NCI-H2196 (cell line): ENCODE data around the gene CCDC87.
"Not testable (repeated sequence)": the region's sequence is repeated elsewhere in the genome, so short reads cannot be mapped to it uniquely, and the experiment has no call there.

ENCODE experiments used
- DNase-seq: peaks from one replicate; lab custom pipeline; 2025; ENCODE audit not compliant: unreplicated experiment; lab: John Stamatoyannopoulos, UW

Gene CCDC87, protein sequence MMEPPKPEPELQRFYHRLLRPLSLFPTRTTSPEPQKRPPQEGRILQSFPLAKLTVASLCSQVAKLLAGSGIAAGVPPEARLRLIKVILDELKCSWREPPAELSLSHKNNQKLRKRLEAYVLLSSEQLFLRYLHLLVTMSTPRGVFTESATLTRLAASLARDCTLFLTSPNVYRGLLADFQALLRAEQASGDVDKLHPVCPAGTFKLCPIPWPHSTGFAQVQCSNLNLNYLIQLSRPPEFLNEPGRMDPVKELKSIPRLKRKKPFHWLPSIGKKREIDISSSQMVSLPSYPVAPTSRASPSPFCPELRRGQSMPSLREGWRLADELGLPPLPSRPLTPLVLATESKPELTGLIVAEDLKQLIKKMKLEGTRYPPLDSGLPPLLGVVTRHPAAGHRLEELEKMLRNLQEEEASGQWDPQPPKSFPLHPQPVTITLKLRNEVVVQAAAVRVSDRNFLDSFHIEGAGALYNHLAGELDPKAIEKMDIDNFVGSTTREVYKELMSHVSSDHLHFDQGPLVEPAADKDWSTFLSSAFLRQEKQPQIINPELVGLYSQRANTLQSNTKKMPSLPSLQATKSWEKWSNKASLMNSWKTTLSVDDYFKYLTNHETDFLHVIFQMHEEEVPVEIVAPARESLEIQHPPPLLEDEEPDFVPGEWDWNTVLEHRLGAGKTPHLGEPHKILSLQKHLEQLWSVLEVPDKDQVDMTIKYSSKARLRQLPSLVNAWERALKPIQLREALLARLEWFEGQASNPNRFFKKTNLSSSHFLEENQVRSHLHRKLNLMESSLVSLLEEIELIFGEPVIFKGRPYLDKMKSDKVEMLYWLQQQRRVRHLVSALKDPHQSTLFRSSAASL

GRCh38 chr11:66592457-66593302 is at the start of gene CCDC87, which contains the start of gene CCS:
Gene CCDC87 (minus strand): TSS chr11:66593063. CDS start chr11:66593015, 48 bp downstream.
Gene CCS (plus strand): TSS chr11:66593185. CDS start chr11:66593262, 77 bp downstream.
- DNase-seq, result peak; percentile 96

DNA sequence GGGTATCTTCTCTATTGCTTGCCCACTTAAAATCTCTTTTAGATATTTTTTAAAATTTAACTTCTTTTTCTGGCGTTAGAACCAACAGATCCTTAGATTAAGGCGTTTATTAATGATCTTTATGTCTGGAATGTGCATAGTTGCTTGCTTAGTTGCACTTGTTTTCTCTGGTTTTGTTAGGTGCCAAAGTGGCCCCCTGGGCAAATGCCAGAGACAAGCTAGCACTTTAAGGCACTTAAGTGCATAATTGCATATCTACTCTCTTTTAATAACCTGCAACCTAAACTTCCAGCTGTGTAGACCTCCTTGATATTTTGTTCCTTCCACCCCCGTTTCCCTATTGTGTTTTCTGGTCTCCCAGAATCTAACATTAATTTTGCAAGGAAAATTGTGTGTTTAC is 49.0 kb upstream of the CCDC87 start:
- DNase-seq, result no peak

GRCh38 chr11:66639814-66640340 is 47.0 kb upstream of the CCDC87 start:
- DNase-seq, result not testable (repeated sequence)

DNA sequence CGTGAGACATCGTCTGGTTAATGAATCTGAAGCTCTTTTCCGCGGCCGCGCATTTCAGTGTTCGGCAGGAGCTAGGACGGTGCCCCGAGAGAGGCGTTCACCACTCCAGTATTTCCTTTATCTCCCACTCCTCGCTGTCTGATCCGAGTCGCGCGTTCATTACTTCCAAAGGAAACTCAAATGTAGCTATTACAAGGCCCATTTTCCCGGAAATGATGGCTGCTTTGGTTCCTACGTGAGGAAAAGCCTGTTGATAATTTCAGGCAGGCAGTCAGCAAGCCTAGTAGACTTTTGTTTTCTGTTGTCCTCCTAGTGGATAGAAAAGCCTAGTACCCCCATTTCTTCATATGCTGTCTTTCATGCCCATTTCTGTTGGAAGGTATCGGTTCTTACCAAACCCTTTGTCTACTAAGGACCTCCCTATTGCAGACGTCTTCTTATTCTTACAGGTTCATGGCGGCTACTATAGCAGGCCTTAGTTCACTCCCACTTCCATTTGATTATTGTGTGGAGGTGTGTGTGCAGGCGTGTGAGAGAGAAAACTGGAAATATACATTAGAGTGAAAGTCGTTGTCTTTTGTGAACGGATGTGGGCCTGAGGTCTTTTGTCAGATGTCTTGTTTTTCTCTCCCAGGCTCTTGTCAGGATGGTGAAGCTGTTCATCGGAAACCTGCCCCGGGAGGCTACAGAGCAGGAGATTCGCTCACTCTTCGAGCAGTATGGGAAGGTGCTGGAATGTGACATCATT is 46.4 kb upstream of the CCDC87 start:
- DNase-seq, result no peak

GRCh38 chr11:66638177-66639065 is 45.6 kb upstream of the CCDC87 start, which contains the start of gene RBM4:
Gene RBM4 (plus strand): TSS chr11:66638703. CDS start chr11:66639712, 1,009 bp downstream.
- DNase-seq, result peak; percentile 99

- no peak for DNase-seq
Measured at GRCh38 chr11:66637557-66638176, 44.8 kb upstream of the CCDC87 start.

DNA sequence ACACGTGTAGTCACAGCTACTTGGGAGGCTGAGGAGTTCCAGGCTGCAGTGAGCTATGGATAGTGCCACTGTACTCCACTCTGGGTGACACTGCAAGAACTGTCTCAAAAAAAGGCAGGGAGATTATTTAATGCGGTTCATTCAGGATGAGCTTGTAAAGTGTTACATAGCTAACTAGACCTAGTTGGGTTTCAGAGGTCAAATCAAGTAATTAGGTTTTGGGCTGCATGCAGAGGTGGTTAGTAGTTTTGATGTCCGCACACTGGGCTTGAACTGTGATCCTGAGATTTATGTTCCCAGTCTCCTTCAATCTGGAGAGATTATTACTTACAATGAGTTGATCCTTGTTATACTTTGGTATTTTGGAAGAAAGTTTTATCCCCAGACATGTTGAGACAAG is 43.5 kb upstream of the CCDC87 start:
- DNase-seq, result no peak

DNA sequence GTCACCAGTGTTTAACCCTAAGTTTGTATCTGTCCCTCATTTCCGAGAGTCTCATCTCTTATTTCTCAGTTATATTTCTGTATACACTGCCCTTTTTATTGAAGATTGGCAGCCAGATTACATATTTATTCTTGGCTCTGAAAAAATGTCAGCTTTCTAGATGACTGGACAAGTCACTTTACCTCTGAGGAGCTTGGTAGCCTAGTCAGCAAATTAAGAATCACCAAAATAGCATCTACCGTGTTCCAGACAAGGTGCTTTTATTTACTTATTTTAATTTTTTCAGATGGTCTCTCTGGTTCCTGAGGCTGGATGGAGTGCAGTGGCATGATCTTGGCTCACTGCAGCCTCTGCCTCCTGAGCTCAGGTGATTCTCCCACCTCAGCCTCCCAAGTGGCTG is 40.1 kb upstream of the CCDC87 start:
- no peak for DNase-seq

GRCh38 chr11:66631883-66632282 is 39.0 kb upstream of the CCDC87 start:
- DNase-seq, result no peak

GRCh38 chr11:66629356-66629755 is 36.5 kb upstream of the CCDC87 start:
- no peak for DNase-seq

- DNase-seq, result no peak
Measured at GRCh38 chr11:66628061-66628603, 35.3 kb upstream of the CCDC87 start.

DNA sequence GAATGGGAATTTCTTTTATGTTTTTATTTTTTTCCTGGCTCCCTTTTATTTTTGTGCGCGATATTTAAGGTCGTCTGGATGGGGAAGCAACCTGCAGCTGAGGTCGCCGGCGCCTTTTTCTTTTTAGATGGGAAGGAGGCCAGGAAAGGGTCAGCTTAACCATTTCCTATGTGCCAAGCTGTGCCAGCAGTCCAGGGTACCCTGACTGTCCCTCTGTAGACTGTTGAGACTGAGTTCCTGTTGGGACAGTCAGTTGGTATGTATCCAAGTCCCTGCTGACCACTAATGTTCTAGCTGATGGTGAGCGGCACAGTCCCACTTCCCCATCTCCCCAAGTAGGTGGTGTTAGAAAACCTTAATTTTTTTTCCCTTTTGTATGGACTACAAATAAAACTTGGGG is 34.1 kb upstream of the CCDC87 start:
- DNase-seq, result no peak

DNA sequence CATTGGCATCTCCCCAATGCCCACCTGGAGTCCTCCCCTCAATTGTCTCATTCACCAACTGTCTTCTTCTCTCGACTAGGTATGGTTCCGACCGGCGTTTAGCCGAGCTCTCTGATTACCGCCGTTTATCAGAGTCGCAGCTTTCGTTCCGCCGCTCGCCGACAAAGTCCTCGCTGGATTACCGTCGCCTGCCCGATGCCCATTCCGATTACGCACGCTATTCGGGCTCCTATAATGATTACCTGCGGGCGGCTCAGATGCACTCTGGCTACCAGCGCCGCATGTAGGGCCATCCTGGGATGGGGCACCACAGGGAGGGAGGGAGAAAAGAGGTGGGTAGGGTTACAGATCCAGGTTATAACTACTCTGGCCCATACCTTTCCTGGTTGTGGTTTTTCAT is 33.5 kb upstream of the CCDC87 start:
- DNase-seq, result no peak

DNA sequence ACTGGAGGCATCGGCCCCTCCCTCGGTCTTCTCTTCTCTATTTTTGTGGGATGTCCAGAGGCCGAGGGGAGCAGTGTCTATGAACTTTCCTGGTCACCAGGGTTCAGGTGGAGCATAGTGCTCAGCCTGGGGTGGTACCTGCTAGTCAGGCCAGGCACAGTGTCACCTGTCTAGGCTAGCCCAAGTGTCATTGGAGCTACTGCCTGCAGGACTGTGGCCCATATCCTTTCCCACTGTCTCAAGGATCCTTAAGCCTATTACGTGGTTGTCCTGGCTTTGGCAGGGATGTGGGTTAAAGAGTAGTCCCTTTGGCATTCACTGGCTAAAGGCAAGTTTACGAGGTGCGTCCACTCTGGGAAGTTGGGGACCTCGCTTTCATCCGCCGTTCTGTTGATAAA is 32.9 kb upstream of the CCDC87 start:
- DNase-seq, result no peak

DNA sequence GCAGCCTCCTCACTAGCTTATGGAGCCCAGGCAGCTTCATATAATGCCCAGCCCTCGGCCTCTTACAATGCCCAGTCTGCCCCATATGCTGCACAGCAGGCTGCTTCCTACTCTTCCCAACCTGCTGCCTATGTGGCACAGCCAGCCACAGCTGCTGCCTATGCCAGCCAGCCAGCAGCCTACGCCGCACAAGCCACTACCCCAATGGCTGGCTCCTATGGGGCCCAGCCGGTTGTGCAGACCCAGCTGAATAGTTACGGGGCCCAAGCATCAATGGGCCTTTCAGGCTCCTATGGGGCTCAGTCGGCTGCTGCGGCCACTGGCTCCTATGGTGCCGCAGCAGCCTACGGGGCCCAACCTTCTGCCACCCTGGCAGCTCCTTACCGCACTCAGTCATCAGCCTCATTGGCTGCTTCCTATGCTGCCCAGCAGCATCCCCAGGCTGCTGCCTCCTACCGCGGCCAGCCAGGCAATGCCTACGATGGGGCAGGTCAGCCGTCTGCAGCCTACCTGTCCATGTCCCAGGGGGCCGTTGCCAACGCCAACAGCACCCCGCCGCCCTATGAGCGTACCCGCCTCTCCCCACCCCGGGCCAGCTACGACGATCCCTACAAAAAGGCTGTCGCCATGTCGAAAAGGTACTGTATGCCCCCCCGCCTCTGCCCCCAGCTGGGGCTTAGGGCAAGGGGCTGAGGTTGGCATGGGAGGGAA is 32.3 kb upstream of the CCDC87 start:
- DNase-seq, result no peak

DNA sequence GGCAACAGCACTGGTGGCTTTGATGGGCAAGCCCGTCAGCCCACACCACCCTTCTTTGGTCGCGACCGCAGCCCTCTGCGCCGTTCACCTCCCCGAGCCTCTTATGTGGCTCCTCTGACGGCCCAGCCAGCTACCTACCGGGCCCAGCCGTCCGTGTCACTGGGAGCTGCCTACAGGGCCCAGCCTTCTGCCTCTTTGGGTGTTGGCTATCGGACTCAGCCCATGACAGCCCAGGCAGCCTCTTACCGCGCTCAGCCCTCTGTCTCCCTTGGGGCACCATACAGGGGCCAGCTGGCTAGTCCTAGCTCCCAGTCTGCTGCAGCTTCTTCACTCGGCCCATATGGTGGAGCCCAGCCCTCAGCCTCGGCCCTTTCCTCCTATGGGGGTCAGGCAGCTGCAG is 31.6 kb upstream of the CCDC87 start:
- DNase-seq, result no peak

GRCh38 chr11:66619080-66619554 is 26.3 kb upstream of the CCDC87 start:
- peak; percentile 36 for DNase-seq
